ENCODE results near the gene CISH. TPM values are rescaled to one million over a fixed set of nuclear protein-coding genes. Genes with fewer than 3 reads are reported as not detected.

Gene CISH
- total and polyA plus RNA-seq, 4 donors: 37.8 to 104 (median 46.6) TPM

- 53 to 58% methylated on average over 6 of the region's 6 CpGs for WGBS, 2 donors
- TF ChIP-seq CTCF (IDR thresholded peaks at IDR 0.05; ENCODE audit: control extremely low read depth, extremely low read depth): no peak
- no peak overlapping the region for H3K9ac ChIP-seq (ENCODE audit: insufficient read depth in 1 of 2, low read length in 2 of 2)
- no peak overlapping the region for H3K4me3 ChIP-seq
- ATAC-seq (ENCODE audit: insufficient read depth, low FRiP score) (peak; percentile 87), DNase-seq (no peak)
- no peaks in the 10 kb centered on the region for H3K27me3 ChIP-seq (ENCODE audit: control insufficient read depth in 3 of 3, insufficient read depth in 3 of 3, low read length in 2 of 3)
- peak overlapping the region; percentile 62 to 83 for H3K27ac ChIP-seq (ENCODE audit: low read depth in 1 of 2, low read length in 1 of 2)
- H3K36me3 ChIP-seq (ENCODE audit: control insufficient read depth in 4 of 4, insufficient read depth in 4 of 4, low read length in 4 of 4): peaks cover 0 to 9% (median 2%) of the 10 kb centered on the region in 4 donors
- H3K9me3 ChIP-seq (ENCODE audit: control insufficient read depth in 4 of 4, insufficient read depth in 3 of 4, low read length in 3 of 4): no peaks in the 10 kb centered on the region
- peaks cover 0 to 43% (median 15%) of the 10 kb centered on the region in 5 donors for H3K4me1 ChIP-seq (ENCODE audit: control insufficient read depth in 5 of 5, insufficient read depth in 5 of 5, low read length in 5 of 5)
Measured at GRCh38 chr3:50627407-50628051, 16.0 kb upstream of the CISH start.

GRCh38 chr3:50626401-50626800 lies 14.8 kb upstream of the CISH start:
- no peak for TF ChIP-seq CTCF (IDR thresholded peaks at IDR 0.05; ENCODE audit: control extremely low read depth, extremely low read depth)
- H3K4me1 ChIP-seq (ENCODE audit: control insufficient read depth in 5 of 5, insufficient read depth in 5 of 5, low read length in 5 of 5): peaks cover 0 to 43% (median 14%) of the 10 kb centered on the region in 5 donors

GRCh38 chr3:50625231-50626182 lies 13.9 kb upstream of the CISH start:
- TF ChIP-seq CTCF (IDR thresholded peaks at IDR 0.05; ENCODE audit: control extremely low read depth, extremely low read depth): no peak
- no peak overlapping the region for H3K4me3 ChIP-seq
- ATAC-seq (ENCODE audit: insufficient read depth, low FRiP score) (no peak), DNase-seq (no peak)
- H3K9ac ChIP-seq (ENCODE audit: insufficient read depth in 1 of 2, low read length in 2 of 2): no peak overlapping the region
- peaks cover 0 to 43% (median 14%) of the 10 kb centered on the region in 5 donors for H3K4me1 ChIP-seq (ENCODE audit: control insufficient read depth in 5 of 5, insufficient read depth in 5 of 5, low read length in 5 of 5)
- no peaks in the 10 kb centered on the region for H3K9me3 ChIP-seq (ENCODE audit: control insufficient read depth in 4 of 4, insufficient read depth in 3 of 4, low read length in 3 of 4)
- H3K27me3 ChIP-seq (ENCODE audit: control insufficient read depth in 3 of 3, insufficient read depth in 3 of 3, low read length in 2 of 3): no peaks in the 10 kb centered on the region
- H3K36me3 ChIP-seq (ENCODE audit: control insufficient read depth in 4 of 4, insufficient read depth in 4 of 4, low read length in 4 of 4): peaks cover 0 to 9% (median 2%) of the 10 kb centered on the region in 4 donors
- WGBS, 2 donors: 65 to 79% methylated on average over 18 of the region's 18 CpGs
- H3K27ac ChIP-seq (ENCODE audit: low read depth in 1 of 2, low read length in 1 of 2): peak overlapping the region in 1 of 2 donors; percentile 83

More at GRCh38 chr3:50626401-50626800, 14.8 kb upstream of the CISH start:
- H3K27ac ChIP-seq (ENCODE audit: low read depth in 1 of 2, low read length in 1 of 2): peak overlapping the region; percentile 44 to 83
- DNase-seq: no peak
- WGBS, 2 donors: 73 to 88% methylated on average over 3 of the region's 3 CpGs
- no peak overlapping the region for H3K9ac ChIP-seq (ENCODE audit: insufficient read depth in 1 of 2, low read length in 2 of 2)
- peaks cover 0 to 9% (median under 1%) of the 10 kb centered on the region in 4 donors for H3K36me3 ChIP-seq (ENCODE audit: control insufficient read depth in 4 of 4, insufficient read depth in 4 of 4, low read length in 4 of 4)
- no peak overlapping the region for H3K4me3 ChIP-seq
- H3K9me3 ChIP-seq (ENCODE audit: control insufficient read depth in 4 of 4, insufficient read depth in 3 of 4, low read length in 3 of 4): no peaks in the 10 kb centered on the region
- no peak for ATAC-seq (ENCODE audit: insufficient read depth, low FRiP score)
- H3K27me3 ChIP-seq (ENCODE audit: control insufficient read depth in 3 of 3, insufficient read depth in 3 of 3, low read length in 2 of 3): no peaks in the 10 kb centered on the region
